Amygdala (tissue), 56 donors: ENCODE measurements around the gene IPCEF1.
A peak's percentile ranks its signal among the peaks of the same experiment; 100 is the strongest.

Source experiments
- DNase-seq, 56 donors: peaks; one replicate each; lab custom pipeline; 2025; lab: John Stamatoyannopoulos, UW

IPCEF1 gene

GRCh38 chr6:154356690-154357089 is at the start of gene IPCEF1:
TSS of gene IPCEF1 (minus strand) at chr6:154356803. CDS start at chr6:154265947, 90,856 bp downstream.
- DNase-seq: no peak

- DNase-seq: no peak
Measured at GRCh38 chr6:154406301-154406700, 49.7 kb upstream of the IPCEF1 start.

- no peak for DNase-seq
Measured at GRCh38 chr6:154404791-154405400, 48.3 kb upstream of the IPCEF1 start.

GRCh38 chr6:154403788-154404187 is 47.2 kb upstream of the IPCEF1 start:
- DNase-seq: peak in 4 of 56 donors; percentile 1 to 19 (median 7)

GRCh38 chr6:154402081-154402780 is 45.6 kb upstream of the IPCEF1 start:
- DNase-seq: no peak

GRCh38 chr6:154399097-154399496 is 42.5 kb upstream of the IPCEF1 start:
- DNase-seq: peak in 10 of 56 donors; percentile 11 to 37 (median 27)

GRCh38 chr6:154397491-154398195 is 41.0 kb upstream of the IPCEF1 start:
- DNase-seq: no peak

- DNase-seq: no peak
Measured at GRCh38 chr6:154395878-154396277, 39.3 kb upstream of the IPCEF1 start.

GRCh38 chr6:154395316-154395715 is 38.7 kb upstream of the IPCEF1 start:
- no peak for DNase-seq

GRCh38 chr6:154394571-154394970 is 38.0 kb upstream of the IPCEF1 start:
- DNase-seq: no peak

- no peak for DNase-seq
Measured at GRCh38 chr6:154390034-154390433, 33.4 kb upstream of the IPCEF1 start.

GRCh38 chr6:154388803-154389202 is 32.2 kb upstream of the IPCEF1 start:
- no peak for DNase-seq

- DNase-seq: no peak
Measured at GRCh38 chr6:154386848-154387717, 30.5 kb upstream of the IPCEF1 start.

GRCh38 chr6:154384191-154384590 is 27.6 kb upstream of the IPCEF1 start:
- DNase-seq: no peak

- DNase-seq: no peak
Measured at GRCh38 chr6:154383273-154383672, 26.7 kb upstream of the IPCEF1 start.

- no peak for DNase-seq
Measured at GRCh38 chr6:154382740-154383139, 26.1 kb upstream of the IPCEF1 start.

GRCh38 chr6:154381548-154381947 is 24.9 kb upstream of the IPCEF1 start:
- DNase-seq: no peak

GRCh38 chr6:154380741-154381140 is 24.1 kb upstream of the IPCEF1 start:
- DNase-seq: no peak

- no peak for DNase-seq
Measured at GRCh38 chr6:154379585-154379984, 23.0 kb upstream of the IPCEF1 start.

GRCh38 chr6:154378518-154378917 is 21.9 kb upstream of the IPCEF1 start:
- no peak for DNase-seq

- DNase-seq: no peak
Measured at GRCh38 chr6:154377726-154378125, 21.1 kb upstream of the IPCEF1 start.
